ENCODE data around the gene IFIH1.

DNA sequence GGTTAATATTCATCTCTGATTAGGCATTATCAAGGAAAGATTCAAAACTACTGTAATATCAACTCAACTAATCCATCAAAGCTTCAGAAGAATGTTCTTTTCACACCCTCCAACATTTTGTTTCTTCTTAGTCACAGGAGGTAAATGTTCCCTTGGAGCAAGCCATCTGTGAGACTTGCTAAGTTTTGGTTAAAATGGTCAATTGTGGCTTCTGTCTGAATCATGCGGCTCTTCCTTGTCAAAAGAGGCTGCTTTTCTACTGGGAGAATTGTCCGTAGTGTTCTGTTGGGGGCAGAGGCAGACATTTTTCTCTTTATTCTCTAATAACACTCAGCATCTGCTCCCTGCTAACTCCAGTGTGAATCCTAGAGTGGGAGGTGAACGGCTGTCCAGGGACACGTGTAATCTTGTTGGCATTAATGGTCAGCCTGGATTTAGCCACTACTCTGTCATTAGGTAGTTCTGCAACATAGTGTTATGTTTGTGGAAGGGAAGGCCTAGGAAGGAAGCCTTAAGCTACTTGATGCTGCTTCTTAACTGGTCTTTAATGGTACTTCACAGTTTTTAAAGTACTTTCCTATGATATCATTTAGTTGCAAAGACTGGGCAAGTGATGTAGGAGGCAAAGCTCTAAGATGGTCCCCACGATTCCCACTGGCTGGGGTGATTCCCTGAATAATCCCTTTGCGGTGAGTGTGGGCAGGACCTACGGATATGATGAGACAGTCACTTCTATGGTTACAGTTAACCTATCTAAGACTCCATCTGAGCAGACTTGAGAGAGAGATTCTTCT is 52.6 kb downstream of the IFIH1 start:
- TF ChIP-seq, protein P1, sequence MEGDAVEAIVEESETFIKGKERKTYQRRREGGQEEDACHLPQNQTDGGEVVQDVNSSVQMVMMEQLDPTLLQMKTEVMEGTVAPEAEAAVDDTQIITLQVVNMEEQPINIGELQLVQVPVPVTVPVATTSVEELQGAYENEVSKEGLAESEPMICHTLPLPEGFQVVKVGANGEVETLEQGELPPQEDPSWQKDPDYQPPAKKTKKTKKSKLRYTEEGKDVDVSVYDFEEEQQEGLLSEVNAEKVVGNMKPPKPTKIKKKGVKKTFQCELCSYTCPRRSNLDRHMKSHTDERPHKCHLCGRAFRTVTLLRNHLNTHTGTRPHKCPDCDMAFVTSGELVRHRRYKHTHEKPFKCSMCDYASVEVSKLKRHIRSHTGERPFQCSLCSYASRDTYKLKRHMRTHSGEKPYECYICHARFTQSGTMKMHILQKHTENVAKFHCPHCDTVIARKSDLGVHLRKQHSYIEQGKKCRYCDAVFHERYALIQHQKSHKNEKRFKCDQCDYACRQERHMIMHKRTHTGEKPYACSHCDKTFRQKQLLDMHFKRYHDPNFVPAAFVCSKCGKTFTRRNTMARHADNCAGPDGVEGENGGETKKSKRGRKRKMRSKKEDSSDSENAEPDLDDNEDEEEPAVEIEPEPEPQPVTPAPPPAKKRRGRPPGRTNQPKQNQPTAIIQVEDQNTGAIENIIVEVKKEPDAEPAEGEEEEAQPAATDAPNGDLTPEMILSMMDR (IDR thresholded peaks at IDR 0.05): no peak
- TF ChIP-seq ZFX (IDR thresholded peaks at IDR 0.05; ENCODE audit: borderline replicate concordance): no peak
